A673 (cell line): ENCODE data around the gene CD300A. TPM values are rescaled to one million over a fixed set of nuclear protein-coding genes. Genes with fewer than 3 reads are reported as not detected.

Experiments used
- BruUV-seq: library from RNA; stranded (reverse); fragments of 400-500 nt; replicated peaks from 2 replicates; lab custom pipeline; 2021; lab: Mats Ljungman, UMichigan
- CTCF ChIA-PET: fragments of 300-600 bp; sonication (Branson Sonifier 250); formaldehyde crosslinking; loops from one replicate; lab custom pipeline; 2022; ENCODE audit warnings: antibody characterized with exemption; lab: Charles Lee
- POLR2A ChIA-PET: fragments of 300-600 bp; sonication (Branson Sonifier 250); formaldehyde crosslinking; loops from one replicate; lab custom pipeline; 2022; ENCODE audit warnings: antibody characterized with exemption; ENCODE audit not compliant: low non-redundant PET; lab: Charles Lee
- DNase-seq: peaks from one replicate; pipeline ENCODE4 v3.0.0-alpha.2; 2015; ENCODE audit warnings: low spot score
- H3K27ac ChIP-seq: fragments of 200-600 bp; sonication (generic); 2 replicates; pipeline ENCODE4 v1.5.1; 2016; ENCODE audit warnings: mixed run types, low read depth, mild to moderate bottlenecking, mixed read lengths, antibody characterized with exemption, low read length; ENCODE audit not compliant: poor library complexity, severe bottlenecking
- H3K27me3 ChIP-seq: fragments of 200-600 bp; sonication (generic); replicated peaks from 2 replicates; pipeline ENCODE4 v1.6.1; 2017; ENCODE audit warnings: mixed run types, low read depth, mild to moderate bottlenecking, mixed read lengths, antibody characterized with exemption, low read length; ENCODE audit not compliant: insufficient read depth, poor library complexity
- H3K36me3 ChIP-seq: fragments of 200-600 bp; sonication (generic); 2 replicates; pipeline ENCODE4 v1.6.1; 2016; ENCODE audit warnings: mixed run types, mild to moderate bottlenecking, mixed read lengths, antibody characterized with exemption, low read length; ENCODE audit not compliant: insufficient read depth, poor library complexity, severe bottlenecking
- H3K4me1 ChIP-seq: fragments of 200-600 bp; sonication (generic); 2 replicates; pipeline ENCODE4 v1.6.1; 2017; ENCODE audit warnings: mixed run types, mild to moderate bottlenecking, mixed read lengths, antibody characterized with exemption, low read length; ENCODE audit not compliant: insufficient read depth, poor library complexity, severe bottlenecking
- H3K4me3 ChIP-seq: fragments of 200-600 bp; sonication (generic); 2 replicates; pipeline ENCODE4 v1.5.1; 2016; ENCODE audit warnings: low read depth, mixed run types, mild to moderate bottlenecking, mixed read lengths, low read length; ENCODE audit not compliant: poor library complexity, severe bottlenecking
- H3K9me3 ChIP-seq: fragments of 200-600 bp; sonication (generic); 2 replicates; pipeline ENCODE4 v1.6.1; 2016; ENCODE audit warnings: mixed run types, low read depth, mild to moderate bottlenecking, mixed read lengths, antibody characterized with exemption, low read length; ENCODE audit not compliant: poor library complexity, severe bottlenecking
- EZH2 ChIP-seq: fragments of 200-600 bp; sonication (generic); IDR thresholded peaks from 2 replicates; pipeline ENCODE4 v1.6.1; 2017; ENCODE audit warnings: borderline replicate concordance, low read depth, mild to moderate bottlenecking, mixed read lengths, antibody characterized with exemption, low read length; ENCODE audit not compliant: poor library complexity, severe bottlenecking
- intact Hi-C: fragments of 100-400 bp; cut with micrococcal nuclease; formaldehyde crosslinking; loops from one replicate; pipeline ENCODE4 v1.10.0; 2022; ENCODE audit not compliant: unreplicated experiment
- total RNA-seq: library from RNA; stranded (reverse); gene quantifications from 2 replicates; pipeline ENCODE4 v1.2.3, GENCODE V29; 2021
- TF ChIP-seq, protein P1 (sequence below): fragments of 300-800, 200-600 bp; sonication (generic); conservative IDR thresholded peaks from 2 replicates; pipeline ENCODE4 v1.5.1; 2017; ENCODE audit warnings: low read depth, mild to moderate bottlenecking, antibody characterized with exemption, low read length, moderate library complexity, mixed read lengths

Gene CD300A
- total RNA-seq, 1 experiment from 2014 or later = not detected

DNA sequence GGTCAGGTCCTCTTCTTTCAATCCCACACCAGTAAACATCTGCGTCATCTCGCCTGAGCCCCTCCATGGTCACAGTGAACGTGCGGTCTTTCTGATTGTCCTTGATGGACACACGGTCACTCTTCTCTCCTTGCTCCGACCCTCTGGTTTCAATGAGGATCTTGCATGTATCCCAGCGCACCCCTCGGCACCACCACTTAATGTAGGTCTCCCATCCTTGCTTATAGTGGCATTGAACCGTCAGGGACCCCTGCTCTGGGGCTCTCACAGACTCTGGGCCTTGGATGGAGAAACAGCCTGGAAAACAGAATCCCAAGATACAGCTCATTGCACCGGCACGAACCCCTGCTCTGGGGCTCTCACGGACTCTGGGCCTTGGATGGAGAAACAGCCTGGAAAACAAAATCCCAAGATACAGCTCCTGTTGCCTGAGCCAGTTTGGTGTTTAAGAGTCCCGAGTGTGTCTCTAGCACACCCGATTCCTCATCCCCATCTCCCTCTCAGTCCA is 59.4 kb downstream of the CD300A start:
- ChIA-PET POLR2A (no interaction called here), CTCF (no interaction called here)
- Histone ChIP-seq H3K36me3 (no peaks in the 10 kb centered on the region), H3K27ac (no peak overlapping the region), H3K4me3 (no peak overlapping the region), H3K9me3 (no peaks in the 10 kb centered on the region), H3K27me3 (peaks cover 52% of the 10 kb centered on the region), H3K4me1 (no peaks in the 10 kb centered on the region)
- no peak for DNase-seq
- intact Hi-C loops = no loop called here
- BruUV-seq = no TSS peak
- TF ChIP-seq EZH2 = no peak
- TF ChIP-seq, protein P1, sequence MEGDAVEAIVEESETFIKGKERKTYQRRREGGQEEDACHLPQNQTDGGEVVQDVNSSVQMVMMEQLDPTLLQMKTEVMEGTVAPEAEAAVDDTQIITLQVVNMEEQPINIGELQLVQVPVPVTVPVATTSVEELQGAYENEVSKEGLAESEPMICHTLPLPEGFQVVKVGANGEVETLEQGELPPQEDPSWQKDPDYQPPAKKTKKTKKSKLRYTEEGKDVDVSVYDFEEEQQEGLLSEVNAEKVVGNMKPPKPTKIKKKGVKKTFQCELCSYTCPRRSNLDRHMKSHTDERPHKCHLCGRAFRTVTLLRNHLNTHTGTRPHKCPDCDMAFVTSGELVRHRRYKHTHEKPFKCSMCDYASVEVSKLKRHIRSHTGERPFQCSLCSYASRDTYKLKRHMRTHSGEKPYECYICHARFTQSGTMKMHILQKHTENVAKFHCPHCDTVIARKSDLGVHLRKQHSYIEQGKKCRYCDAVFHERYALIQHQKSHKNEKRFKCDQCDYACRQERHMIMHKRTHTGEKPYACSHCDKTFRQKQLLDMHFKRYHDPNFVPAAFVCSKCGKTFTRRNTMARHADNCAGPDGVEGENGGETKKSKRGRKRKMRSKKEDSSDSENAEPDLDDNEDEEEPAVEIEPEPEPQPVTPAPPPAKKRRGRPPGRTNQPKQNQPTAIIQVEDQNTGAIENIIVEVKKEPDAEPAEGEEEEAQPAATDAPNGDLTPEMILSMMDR = no peak

DNA sequence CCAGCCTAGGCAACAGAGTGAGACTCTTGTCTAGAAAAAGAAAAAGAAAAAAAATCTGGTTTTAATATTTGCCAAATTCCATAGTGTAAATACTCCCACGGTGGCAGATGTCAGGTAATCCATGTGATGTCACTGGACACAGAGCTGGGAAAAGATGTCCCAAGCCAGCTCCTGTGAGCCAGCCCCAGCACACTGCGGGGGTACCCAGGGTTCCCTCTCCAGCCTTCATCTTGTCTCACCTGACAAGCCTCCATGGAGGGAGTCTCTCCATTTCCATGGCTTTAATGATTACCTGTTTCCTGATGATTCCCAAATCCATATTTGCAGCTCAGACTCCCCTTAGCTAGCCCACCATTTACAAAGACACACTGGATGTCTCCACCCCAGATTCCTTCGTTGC is 60.2 kb downstream of the CD300A start:
- no peak for TF ChIP-seq EZH2
- TF ChIP-seq, protein P1 = no peak
- CTCF ChIA-PET = no interaction called here
- no peak overlapping the region for H3K4me3 ChIP-seq
- POLR2A ChIA-PET = no interaction called here
- intact Hi-C loops = no loop called here
- no peak overlapping the region for H3K27ac ChIP-seq
- no TSS peak for BruUV-seq
- no peak for DNase-seq
- peaks cover 43% of the 10 kb centered on the region for H3K27me3 ChIP-seq
- no peaks in the 10 kb centered on the region for H3K9me3 ChIP-seq
- no peaks in the 10 kb centered on the region for H3K36me3 ChIP-seq
- H3K4me1 ChIP-seq = no peaks in the 10 kb centered on the region

DNA sequence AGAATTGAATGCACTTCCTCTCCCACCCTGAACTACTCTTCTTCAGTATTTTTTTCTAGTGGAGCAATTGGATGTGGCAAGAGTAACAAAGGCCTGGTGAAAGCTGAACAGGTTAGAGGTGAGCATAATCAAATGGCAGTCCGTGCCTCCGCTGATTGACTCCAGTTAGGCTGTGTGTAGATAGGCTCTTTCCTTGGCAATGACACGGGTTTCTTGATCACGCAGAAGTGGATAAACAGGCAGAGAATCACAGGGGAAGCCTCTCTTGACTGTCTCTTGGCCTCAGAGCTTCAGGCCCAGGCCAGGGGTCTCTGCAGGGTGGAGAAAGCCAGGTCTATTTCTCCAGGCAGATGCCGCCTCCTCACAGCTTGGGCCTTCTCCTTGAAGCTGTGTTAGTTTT is 60.6 kb downstream of the CD300A start:
- Histone ChIP-seq H3K9me3 (no peaks in the 10 kb centered on the region), H3K4me3 (no peak overlapping the region), H3K27ac (no peak overlapping the region), H3K4me1 (no peaks in the 10 kb centered on the region), H3K27me3 (peaks cover 39% of the 10 kb centered on the region), H3K36me3 (no peaks in the 10 kb centered on the region)
- DNase-seq = no peak
- BruUV-seq = no TSS peak
- ChIA-PET POLR2A (no interaction called here), CTCF (no interaction called here)
- intact Hi-C loops = no loop called here
- TF ChIP-seq, protein P1 = no peak
- TF ChIP-seq EZH2 = no peak
